IgD-negative memory B cell (primary cell): ENCODE measurements around the gene FBXO33. TPM values are rescaled to one million over a fixed set of nuclear protein-coding genes. Genes with fewer than 3 reads are reported as not detected.
A peak's percentile ranks its signal among the peaks of the same experiment; 100 is the strongest.
"Not testable (repeated sequence)": the region's sequence is repeated elsewhere in the genome, so short reads cannot be mapped to it uniquely, and the experiment has no call there.

Source experiments
- H3K27ac Mint-ChIP-seq, 3 donors: one replicate each; pipeline ENCODE4 v1.8.0; 2020 to 2022; ENCODE audit warnings: mild to moderate bottlenecking in 3 of 3, mixed read lengths in 3 of 3, moderate library complexity in 1 of 3
- H3K27me3 Mint-ChIP-seq: one replicate; pipeline ENCODE4 v1.8.0; 2021; ENCODE audit warnings: mixed read lengths
- H3K36me3 Mint-ChIP-seq: one replicate; pipeline ENCODE4 v1.8.0; 2020; ENCODE audit warnings: mild to moderate bottlenecking, mixed read lengths
- H3K4me1 Mint-ChIP-seq, 3 donors: one replicate each; pipeline ENCODE4 v1.8.0; 2020 to 2022; ENCODE audit warnings: mixed read lengths in 3 of 3, mild to moderate bottlenecking in 1 of 3
- H3K4me3 Mint-ChIP-seq, 4 donors: one replicate each; pipeline ENCODE4 v1.8.0; 2020 to 2022; ENCODE audit warnings: mild to moderate bottlenecking in 4 of 4, mixed read lengths in 4 of 4, moderate library complexity in 3 of 4
- H3K9me3 Mint-ChIP-seq, 3 donors: one replicate each; pipeline ENCODE4 v1.8.0; 2020 to 2021; ENCODE audit warnings: mixed read lengths in 3 of 3, mild to moderate bottlenecking in 1 of 3
- polyA plus RNA-seq: library from polyadenylated mRNA; unstranded; fragments of 300-500 nt; fragmentation: Illumina TruSeq; gene quantifications from one replicate; pipeline ENCODE4 v1.2.3, GENCODE V29; 2021

Gene FBXO33
- polyA plus RNA-seq, 1 donor from 2014 or later: 10.5 TPM

DNA sequence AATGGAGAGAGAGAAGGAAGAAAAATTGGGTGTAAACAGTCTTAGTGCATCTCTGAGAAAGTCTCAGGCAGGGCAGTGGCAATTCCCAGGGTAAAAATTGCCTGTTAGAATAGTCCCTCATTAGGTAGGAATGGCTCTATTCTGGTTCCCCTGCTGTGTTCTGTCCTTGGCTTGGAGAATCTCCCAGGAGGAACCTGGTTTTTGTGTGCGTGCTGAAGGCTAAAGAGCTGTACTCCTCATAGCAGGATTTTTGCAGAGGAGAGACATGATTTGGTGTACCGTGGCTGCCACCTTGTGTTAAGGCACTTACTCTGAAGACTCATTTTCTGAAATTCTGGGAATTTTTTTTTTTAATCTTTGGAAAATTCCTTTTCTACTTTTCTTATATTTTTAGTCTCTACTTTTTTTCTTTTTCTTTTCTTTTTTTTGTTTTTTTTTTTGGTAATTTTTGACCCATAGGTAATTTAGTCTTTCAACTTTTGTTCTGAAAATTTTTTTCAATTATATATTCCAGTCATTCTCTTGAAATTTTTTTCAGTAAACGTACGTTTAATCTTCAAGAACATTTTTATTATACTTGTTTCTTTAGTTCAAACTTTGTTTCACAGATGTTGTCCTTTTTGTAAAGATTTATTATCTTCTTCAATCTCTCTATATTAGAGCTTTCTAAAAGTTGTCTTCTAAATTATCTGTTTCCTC, 63.8 kb downstream of the FBXO33 start:
- H3K4me1 Mint-ChIP-seq: peaks cover 0 to 4% (median 2%) of the 10 kb centered on the region in 3 donors
- peaks cover 26% of the 10 kb centered on the region for H3K36me3 Mint-ChIP-seq
- peaks cover 3 to 8% (median 5%) of the 10 kb centered on the region in 3 donors for H3K9me3 Mint-ChIP-seq
- H3K27me3 Mint-ChIP-seq: no peaks in the 10 kb centered on the region
- H3K4me3 Mint-ChIP-seq: peak overlapping the region in 1 of 4 donors; percentile 71
- H3K27ac Mint-ChIP-seq: no peak overlapping the region

DNA sequence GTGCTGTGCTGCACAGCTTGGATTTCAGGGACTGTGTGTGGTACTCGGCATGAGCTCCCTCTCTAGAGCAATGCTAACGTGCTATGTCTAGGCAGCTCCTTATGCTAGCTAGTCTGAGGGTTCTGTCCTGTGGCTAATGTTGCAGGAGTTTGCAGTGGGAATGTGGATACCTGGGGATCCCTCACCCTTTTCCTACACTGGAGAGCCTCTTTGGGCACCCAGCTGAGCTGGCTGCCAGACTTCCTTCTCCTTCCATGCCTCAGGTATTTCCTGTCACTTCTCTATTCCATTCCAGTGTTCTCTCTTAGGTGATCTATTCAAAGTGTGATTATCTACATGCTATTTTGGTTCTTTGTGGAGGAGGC, 64.9 kb downstream of the FBXO33 start:
- Mint-ChIP-seq H3K27me3 (no peaks in the 10 kb centered on the region), H3K4me3 (no peak overlapping the region), H3K36me3 (peaks cover 28% of the 10 kb centered on the region), H3K9me3 (peaks cover 7 to 13% (median 12%) of the 10 kb centered on the region in 3 donors), H3K27ac (no peak overlapping the region), H3K4me1 (peaks cover 0 to 5% (median 2%) of the 10 kb centered on the region in 3 donors)

DNA sequence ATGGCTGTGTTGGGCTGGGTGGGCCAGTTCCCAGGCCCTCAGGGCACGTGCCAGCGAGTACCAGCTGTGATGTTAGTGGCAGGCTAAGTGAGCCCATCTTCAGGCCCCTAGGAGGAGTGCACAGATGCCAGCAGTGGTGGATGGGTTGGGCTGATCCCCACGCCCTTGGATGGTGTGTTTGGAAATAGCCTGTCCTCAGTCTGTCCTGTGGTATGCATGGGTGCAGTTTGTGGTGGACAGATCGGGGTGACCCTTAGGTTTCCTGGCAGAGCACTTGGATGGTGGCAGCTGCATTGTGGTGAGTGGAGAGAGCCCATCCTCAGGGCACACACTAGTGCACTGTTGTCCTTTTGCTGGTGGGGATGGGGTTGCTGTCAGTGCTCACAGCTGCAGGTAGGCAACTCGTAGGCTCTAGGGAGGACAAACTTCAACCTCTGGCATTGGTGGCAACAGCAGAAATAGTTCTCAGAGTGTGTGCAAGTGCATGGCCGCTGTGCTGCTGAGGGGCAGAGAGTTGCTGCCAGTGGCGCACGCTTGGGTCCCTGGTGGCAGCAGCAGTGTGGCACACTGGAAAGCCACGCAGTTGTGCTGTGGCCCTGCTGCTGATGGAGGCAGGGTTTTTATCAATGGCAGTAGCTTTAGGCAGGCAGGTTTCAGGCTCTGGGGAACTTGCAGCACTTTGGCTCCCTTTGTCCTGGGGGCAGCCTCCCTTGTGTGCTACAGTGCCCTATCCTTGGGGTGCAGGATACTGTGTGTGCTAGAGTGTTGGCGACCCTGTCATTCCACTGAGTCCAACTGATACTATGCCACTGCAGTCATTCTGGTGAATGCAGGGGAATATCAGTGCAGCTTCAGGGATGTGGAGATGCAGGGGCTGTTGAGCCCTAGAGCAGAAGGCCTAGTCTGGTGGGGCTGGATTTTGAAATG, 65.5 kb downstream of the FBXO33 start:
- H3K27me3 Mint-ChIP-seq: no peaks in the 10 kb centered on the region
- no peak overlapping the region for H3K27ac Mint-ChIP-seq
- peaks cover 35% of the 10 kb centered on the region for H3K36me3 Mint-ChIP-seq

DNA sequence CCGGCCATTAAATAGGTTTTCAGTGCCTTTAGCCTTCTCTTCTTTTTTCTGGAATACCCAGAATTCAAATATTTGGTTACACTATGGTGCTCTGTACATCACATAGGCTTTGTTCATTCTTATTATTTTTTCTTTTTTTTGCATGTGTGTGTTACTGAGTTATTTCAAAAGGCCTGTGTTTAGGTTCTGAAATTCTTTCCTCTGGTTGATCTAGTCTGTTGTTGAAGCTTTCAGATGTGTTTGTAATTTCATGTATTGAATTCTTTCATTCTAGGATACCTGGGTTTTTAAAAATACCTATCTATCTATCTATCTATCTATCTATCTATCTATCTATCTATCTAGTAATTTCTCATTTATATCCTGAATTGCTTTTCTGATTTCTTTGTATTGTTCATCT, 66.9 kb downstream of the FBXO33 start:
- peaks cover 46% of the 10 kb centered on the region for H3K36me3 Mint-ChIP-seq
- peaks cover 10 to 18% (median 16%) of the 10 kb centered on the region in 3 donors for H3K9me3 Mint-ChIP-seq
- H3K27ac Mint-ChIP-seq: no peak overlapping the region
- H3K4me3 Mint-ChIP-seq: no peak overlapping the region
- peaks cover 2 to 5% (median 3%) of the 10 kb centered on the region in 3 donors for H3K4me1 Mint-ChIP-seq
- H3K27me3 Mint-ChIP-seq: no peaks in the 10 kb centered on the region

More for the DNA sequence above, 65.5 kb downstream of the FBXO33 start:
- H3K9me3 Mint-ChIP-seq: peaks cover 8 to 16% (median 13%) of the 10 kb centered on the region in 3 donors
- H3K4me1 Mint-ChIP-seq: peaks cover 2 to 5% (median 2%) of the 10 kb centered on the region in 3 donors
- H3K4me3 Mint-ChIP-seq: no peak overlapping the region

DNA sequence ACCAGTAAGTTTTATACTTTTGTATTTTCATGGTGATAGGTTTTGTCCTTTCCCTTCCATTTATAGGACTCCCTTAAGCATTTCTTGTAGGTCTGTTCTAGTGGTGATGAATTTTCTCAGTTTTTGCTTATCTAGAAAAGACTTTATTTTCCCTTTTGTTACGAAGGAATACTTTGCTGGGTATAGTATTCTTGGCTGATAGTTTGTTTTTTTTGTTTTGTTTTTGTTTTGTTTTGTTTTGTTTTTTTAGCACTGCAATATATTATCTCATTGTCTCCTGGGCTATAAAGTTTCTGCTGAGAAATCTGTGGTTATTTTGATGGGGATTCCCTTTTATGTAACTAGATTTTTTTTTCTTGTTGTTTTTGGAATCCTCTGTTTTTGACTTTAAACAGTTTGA, 67.7 kb downstream of the FBXO33 start:
- Mint-ChIP-seq H3K27ac (peak overlapping the region in 1 of 3 donors; percentile 52), H3K36me3 (peaks cover 55% of the 10 kb centered on the region)

DNA sequence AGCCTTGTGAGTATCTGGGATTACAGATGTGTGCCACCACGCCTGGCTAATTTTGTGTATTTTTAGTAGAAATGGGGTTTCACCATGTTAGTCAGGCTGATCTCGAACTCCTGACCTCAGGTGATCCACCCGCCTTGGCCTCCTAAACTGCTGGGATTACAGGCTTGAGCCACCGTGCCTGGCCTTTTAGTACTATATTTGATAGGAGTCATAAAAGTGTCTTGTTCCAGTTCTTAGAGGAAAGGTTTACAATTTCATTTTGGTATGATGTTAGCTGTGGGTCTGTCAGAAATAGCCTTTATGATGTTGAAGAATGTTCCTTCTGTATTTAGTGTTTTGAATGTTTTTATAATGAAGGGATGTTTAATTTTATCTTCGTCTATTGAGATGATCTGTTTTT, 70.7 kb downstream of the FBXO33 start:
- not testable (repeated sequence) for H3K4me1 Mint-ChIP-seq, H3K27ac Mint-ChIP-seq, H3K27me3 Mint-ChIP-seq
- Mint-ChIP-seq H3K36me3 (peaks cover 66% of the 10 kb centered on the region), H3K4me3 (peak overlapping the region in 1 of 4 donors; percentile 44), H3K9me3 (peaks cover 10 to 19% (median 18%) of the 10 kb centered on the region in 3 donors)

More for the DNA sequence above, 67.7 kb downstream of the FBXO33 start:
- Mint-ChIP-seq H3K9me3 (peaks cover 10 to 18% (median 16%) of the 10 kb centered on the region in 3 donors), H3K4me3 (no peak overlapping the region), H3K4me1 (peaks cover 3 to 5% (median 5%) of the 10 kb centered on the region in 3 donors), H3K27me3 (no peaks in the 10 kb centered on the region)

DNA sequence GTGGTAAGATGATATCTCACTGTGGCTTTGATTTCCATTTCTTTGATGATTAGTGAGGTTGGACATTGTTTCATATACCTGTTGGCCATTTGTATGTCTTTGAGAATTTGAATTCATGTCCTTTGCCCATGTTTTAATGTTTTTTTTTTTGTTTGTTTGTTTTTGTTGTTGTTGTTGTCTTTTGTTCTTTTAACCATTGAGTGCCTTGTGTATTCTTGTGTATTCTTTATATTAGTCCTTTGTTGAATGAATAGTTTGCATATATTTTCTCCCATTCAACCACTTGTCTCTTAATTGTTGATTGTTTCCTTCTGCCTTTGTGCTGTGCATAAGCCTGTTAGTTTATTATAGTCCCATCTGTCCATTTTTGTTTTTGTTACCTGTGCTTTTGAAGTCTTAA, 71.9 kb downstream of the FBXO33 start:
- Mint-ChIP-seq H3K4me1 (peaks cover 3 to 5% (median 4%) of the 10 kb centered on the region in 3 donors), H3K9me3 (peaks cover 10 to 19% (median 18%) of the 10 kb centered on the region in 3 donors), H3K27me3 (no peaks in the 10 kb centered on the region), H3K27ac (peak overlapping the region in 1 of 3 donors; percentile 49), H3K36me3 (peaks cover 66% of the 10 kb centered on the region), H3K4me3 (no peak overlapping the region)

DNA sequence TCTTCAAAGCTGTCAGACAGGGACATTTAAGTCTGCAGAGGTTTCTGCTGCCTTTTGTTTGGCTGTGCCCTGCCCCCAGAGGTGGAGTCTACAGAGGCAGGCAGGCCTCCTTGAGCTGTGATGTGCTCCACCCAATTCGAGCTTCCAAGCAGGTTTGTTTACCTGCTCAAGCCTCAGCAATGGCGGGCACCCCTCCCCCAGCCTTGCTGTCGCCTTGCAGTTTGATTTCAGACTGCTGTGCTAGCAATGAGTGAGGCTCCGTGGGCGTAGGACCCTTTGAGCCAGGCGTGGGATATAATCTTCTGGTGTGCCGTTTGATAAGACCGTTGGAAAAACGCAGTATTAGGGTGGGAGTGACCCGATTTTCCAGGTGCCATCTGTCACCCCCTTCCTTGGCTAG, 73.2 kb downstream of the FBXO33 start:
- H3K4me3 Mint-ChIP-seq, H3K27me3 Mint-ChIP-seq, H3K27ac Mint-ChIP-seq, H3K4me1 Mint-ChIP-seq: not testable (repeated sequence)
- H3K36me3 Mint-ChIP-seq: peaks cover 59% of the 10 kb centered on the region
- H3K9me3 Mint-ChIP-seq: peaks cover 7 to 18% (median 15%) of the 10 kb centered on the region in 3 donors

DNA sequence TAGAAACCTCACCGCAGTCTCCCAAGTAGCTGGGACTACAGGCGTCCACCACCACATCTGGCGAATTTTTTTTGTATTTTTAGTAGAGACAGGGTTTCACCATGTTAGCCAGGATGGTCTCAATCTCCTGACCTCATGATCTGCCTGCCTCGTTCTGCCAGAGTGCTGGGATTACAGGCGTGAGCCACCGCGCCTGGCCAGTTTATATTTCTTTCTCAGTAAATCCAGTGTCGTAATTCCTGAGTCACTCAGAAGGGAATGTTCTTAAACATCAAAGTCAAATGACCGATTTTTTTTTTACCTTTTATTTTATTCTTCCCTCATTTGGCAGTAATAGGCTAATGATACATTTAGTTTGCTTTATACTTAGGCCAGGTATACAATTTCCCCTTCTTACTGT, 80.5 kb downstream of the FBXO33 start:
- Mint-ChIP-seq H3K4me3 (no peak overlapping the region), H3K27me3 (no peaks in the 10 kb centered on the region), H3K36me3 (peaks cover 30% of the 10 kb centered on the region), H3K27ac (no peak overlapping the region), H3K9me3 (peaks cover 0 to 5% (median 4%) of the 10 kb centered on the region in 3 donors), H3K4me1 (peaks cover 0 to 3% (median 0%) of the 10 kb centered on the region in 3 donors)

DNA sequence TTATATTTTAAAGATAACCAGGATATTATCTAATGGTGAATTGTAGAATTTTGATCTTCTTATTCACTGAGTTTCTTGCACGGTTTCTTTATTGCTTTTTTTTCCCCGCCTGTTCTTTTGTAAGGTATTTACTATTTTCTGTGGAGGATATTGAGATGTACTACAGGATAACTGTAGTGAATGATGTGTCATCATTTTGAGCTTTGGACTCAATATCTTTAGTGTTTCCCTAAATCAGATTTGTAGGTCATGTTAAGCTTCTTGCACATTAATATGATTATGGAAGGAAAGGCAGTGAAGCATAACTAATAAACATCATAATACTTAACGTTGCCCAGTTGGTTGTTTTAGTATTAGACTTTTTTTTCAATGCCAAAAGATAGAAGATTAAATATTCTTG, 81.4 kb downstream of the FBXO33 start:
- peaks cover 0 to 3% (median 0%) of the 10 kb centered on the region in 3 donors for H3K4me1 Mint-ChIP-seq
- H3K27me3 Mint-ChIP-seq: no peaks in the 10 kb centered on the region
- H3K4me3 Mint-ChIP-seq: no peak overlapping the region
- H3K36me3 Mint-ChIP-seq: peaks cover 23% of the 10 kb centered on the region
- peaks cover 0 to 5% (median 4%) of the 10 kb centered on the region in 3 donors for H3K9me3 Mint-ChIP-seq
- no peak overlapping the region for H3K27ac Mint-ChIP-seq

Other genes starting within 250 kb of the FBXO33 start
- gene MIA2, start 198.5 kb downstream of the FBXO33 start, polyA plus RNA-seq: 24.8 TPM